SU-DHL-6 (cell line): ENCODE results near the gene NIPSNAP2.
"Not testable (repeated sequence)": the region's sequence is repeated elsewhere in the genome, so short reads cannot be mapped to it uniquely, and the experiment has no call there.

Experiments
- H2AFZ ChIP-seq: fragments of 200-600 bp; sonication (generic); 2 replicates; pipeline ENCODE4 v1.6.1; 2014; ENCODE audit warnings: low read depth, mild to moderate bottlenecking, moderate library complexity, mixed read lengths, antibody characterized with exemption, low read length; ENCODE audit not compliant: severe bottlenecking
- H3F3A ChIP-seq: fragments of 200-600 bp; shearing (Covaris generic); 2 replicates; pipeline ENCODE4 v1.6.0; 2016; ENCODE audit warnings: antibody characterized with exemption, mild to moderate bottlenecking; ENCODE audit not compliant: insufficient read depth
- H3K27ac ChIP-seq: fragments of 200-600 bp; sonication (generic); 2 replicates; pipeline ENCODE4 v1.5.1; 2016; ENCODE audit warnings: low read depth, mild to moderate bottlenecking, low read length, moderate library complexity, mixed read lengths
- H3K27me3 ChIP-seq: fragments of 200-600 bp; sonication (generic), shearing (Covaris generic); 2 replicates; pipeline ENCODE4 v1.6.0; 2014; ENCODE audit warnings: mild to moderate bottlenecking, low read length
- H3K36me3 ChIP-seq: fragments of 200-600 bp; sonication (generic); 2 replicates; pipeline ENCODE4 v1.6.1; 2014; ENCODE audit warnings: mild to moderate bottlenecking, low read length, mixed read lengths
- H3K4me2 ChIP-seq: fragments of 300-600, 200-600 bp; shearing (Covaris generic), sonication (generic); 2 replicates; pipeline ENCODE4 v1.6.0; 2014; ENCODE audit warnings: low read length, low read depth, mild to moderate bottlenecking; ENCODE audit not compliant: poor library complexity, severe bottlenecking
- H3K4me3 ChIP-seq: fragments of 200-600 bp; sonication (generic); 2 replicates; pipeline ENCODE4 v1.5.1; 2014; ENCODE audit warnings: antibody characterized with exemption, low read length, mild to moderate bottlenecking, mixed read lengths; ENCODE audit not compliant: insufficient read depth, poor library complexity, severe bottlenecking
- H3K79me2 ChIP-seq: fragments of 200-600 bp; sonication (generic); 2 replicates; pipeline ENCODE4 v1.6.1; 2014; ENCODE audit warnings: mild to moderate bottlenecking, low read length, moderate library complexity; ENCODE audit not compliant: insufficient read depth
- H3K9ac ChIP-seq: fragments of 200-600 bp; sonication (generic); 2 replicates; pipeline ENCODE4 v1.7.0; 2014; ENCODE audit warnings: mild to moderate bottlenecking, low read length
- H3K9me2 ChIP-seq: fragments of 200-600 bp; sonication (generic); replicated peaks from 2 replicates; pipeline ENCODE4 v1.6.1; 2014; ENCODE audit warnings: low read length; ENCODE audit not compliant: insufficient read depth
- H3K9me3 ChIP-seq: fragments of 200-600 bp; sonication (generic); 2 replicates; pipeline ENCODE4 v1.6.1; 2014; ENCODE audit warnings: low read length, mixed read lengths; ENCODE audit not compliant: insufficient read depth
- H4K20me1 ChIP-seq: fragments of 200-600 bp; sonication (generic); 2 replicates; pipeline ENCODE4 v1.6.1; 2014; ENCODE audit warnings: low read depth, mild to moderate bottlenecking, antibody characterized with exemption, low read length, moderate library complexity, mixed read lengths
- CTCF ChIP-seq: fragments of 200-600 bp; sonication (generic); IDR thresholded peaks from one replicate; pipeline ENCODE4 v1.5.1; 2017; ENCODE audit warnings: antibody characterized with exemption, mild to moderate bottlenecking, low read length, moderate library complexity; ENCODE audit not compliant: insufficient read depth, poor library complexity, severe bottlenecking
- EZH2phosphoT487 ChIP-seq: fragments of 200-600 bp; sonication (generic), shearing (Covaris generic); conservative IDR thresholded peaks from 2 replicates; pipeline ENCODE4 v1.6.1; 2018; ENCODE audit warnings: mild to moderate bottlenecking, antibody characterized with exemption, low read length, moderate library complexity, mixed read lengths

The NIPSNAP2 gene

GRCh38 chr7:56033671-56034432 is 69.5 kb downstream of the NIPSNAP2 start:
- H3K27ac ChIP-seq, result peak overlapping the region; percentile 70
- H3K4me2 ChIP-seq, result peak overlapping the region; percentile 69
- peaks cover 15% of the 10 kb centered on the region; the same call in 1 of the 2 replicates for H3F3A ChIP-seq
- no peaks in the 10 kb centered on the region for H3K9me3 ChIP-seq
- H3K36me3 ChIP-seq, result no peaks in the 10 kb centered on the region
- H3K9ac ChIP-seq, result peak overlapping the region; percentile 62
- peak overlapping the region; percentile 99 for H2AFZ ChIP-seq
- H4K20me1 ChIP-seq, result no peaks in the 10 kb centered on the region
- no peaks in the 10 kb centered on the region for H3K27me3 ChIP-seq
- H3K9me2 ChIP-seq, result no peaks in the 10 kb centered on the region
- peak overlapping the region; percentile 75 for H3K4me3 ChIP-seq
- 0 out of 2 replicates have a peak, but pooled peaks cover 14% of the 10 kb centered on the region for H3K79me2 ChIP-seq
- no peak for TF ChIP-seq CTCF
- no peak for TF ChIP-seq EZH2phosphoT487

DNA sequence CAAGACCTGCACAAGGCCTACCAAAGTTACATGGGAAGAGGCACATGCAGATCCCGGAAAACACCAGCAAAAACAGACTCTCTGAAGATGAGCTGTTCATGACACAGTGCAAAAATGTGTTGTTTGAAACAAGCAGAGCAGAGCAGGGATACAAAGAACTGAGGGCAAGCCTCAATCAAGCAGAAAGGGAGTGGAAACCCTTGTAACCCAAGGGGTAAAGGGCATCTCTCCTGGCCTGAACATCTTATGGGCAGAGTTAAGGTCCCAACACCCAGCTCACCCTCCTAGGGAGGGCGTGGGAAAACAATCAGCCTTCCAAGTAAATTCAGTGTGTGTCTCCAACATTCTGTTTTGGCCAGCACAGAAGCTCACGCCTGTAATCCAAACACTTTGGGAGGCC is 76.3 kb downstream of the NIPSNAP2 start:
- peaks cover 15% of the 10 kb centered on the region; the same call in 1 of the 2 replicates for H3K79me2 ChIP-seq
- peaks cover 5% of the 10 kb centered on the region; the same call in 1 of the 2 replicates for H3F3A ChIP-seq
- TF ChIP-seq EZH2phosphoT487 (no peak), CTCF (no peak)
- H3K4me2 ChIP-seq, result no peak overlapping the region
- H3K36me3 ChIP-seq, result no peaks in the 10 kb centered on the region
- no peak overlapping the region for H3K27ac ChIP-seq
- no peaks in the 10 kb centered on the region for H3K9me2 ChIP-seq
- no peaks in the 10 kb centered on the region for H3K9me3 ChIP-seq
- no peaks in the 10 kb centered on the region for H3K27me3 ChIP-seq
- no peak overlapping the region for H2AFZ ChIP-seq
- no peak overlapping the region for H3K9ac ChIP-seq
- no peak overlapping the region for H3K4me3 ChIP-seq
- H4K20me1 ChIP-seq, result no peaks in the 10 kb centered on the region

DNA sequence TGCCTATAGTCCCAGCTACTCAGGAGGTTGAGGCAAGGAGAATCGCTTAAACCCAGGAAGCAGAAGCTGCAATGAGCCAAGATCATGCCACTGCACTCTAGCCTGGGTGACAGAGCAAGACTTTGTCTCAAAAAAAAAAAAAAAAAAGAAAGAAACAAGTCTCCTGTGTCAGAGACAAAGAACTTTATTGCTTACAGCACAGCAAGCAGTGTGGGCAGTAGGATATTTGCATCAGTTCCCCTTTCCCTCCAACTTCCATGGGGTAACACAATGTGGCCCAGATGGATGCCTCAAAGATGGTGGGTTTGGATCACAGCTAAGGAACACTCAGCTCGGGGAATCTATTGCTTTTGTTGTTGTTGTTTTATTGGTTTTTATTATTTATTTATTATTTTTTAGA is 81.4 kb downstream of the NIPSNAP2 start:
- H3K9ac ChIP-seq, H2AFZ ChIP-seq, H3K27me3 ChIP-seq, H3K9me2 ChIP-seq, H3K4me2 ChIP-seq, H3K27ac ChIP-seq, H3F3A ChIP-seq, H4K20me1 ChIP-seq, H3K4me3 ChIP-seq, H3K9me3 ChIP-seq, H3K36me3 ChIP-seq: not testable (repeated sequence)
- H3K79me2 ChIP-seq, result peaks cover 43% of the 10 kb centered on the region

DNA sequence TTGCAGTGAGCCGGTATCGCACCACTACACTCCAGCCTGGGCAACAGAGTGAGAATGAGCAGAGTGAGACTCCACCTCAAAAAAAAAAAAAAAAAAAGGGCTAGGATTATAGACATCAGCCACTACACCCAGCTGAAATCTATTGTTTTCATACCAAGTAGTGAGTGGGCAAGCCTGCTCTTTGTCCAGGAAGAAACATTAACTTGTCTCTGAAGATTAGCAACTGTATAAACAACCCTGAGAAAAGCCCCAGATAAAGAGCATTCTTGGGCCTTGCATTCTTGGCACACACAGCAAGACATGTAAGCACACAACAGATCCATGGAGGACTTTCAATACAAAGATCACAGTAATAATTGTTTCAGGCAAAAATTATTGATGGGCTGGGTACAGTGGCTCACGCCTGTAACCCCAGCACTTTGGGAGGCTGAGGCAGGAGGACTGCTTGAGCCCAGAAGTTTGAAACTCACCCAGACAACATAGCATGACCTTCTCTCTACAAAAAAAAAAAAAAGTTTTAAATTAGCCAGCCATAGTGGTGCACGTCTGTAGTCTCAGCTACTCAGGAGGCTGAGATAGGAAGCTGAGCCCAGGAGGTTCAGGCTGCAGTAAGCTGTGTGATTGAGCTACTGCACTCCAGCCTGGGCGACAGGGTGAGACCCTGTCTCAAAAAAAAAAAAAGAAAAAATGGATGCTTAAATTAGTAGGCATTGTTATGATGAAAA is 82.5 kb downstream of the NIPSNAP2 start:
- peaks cover 52% of the 10 kb centered on the region for H3K79me2 ChIP-seq
- peak overlapping the region; percentile 16; the same call in 1 of the 2 replicates for H3K27ac ChIP-seq
- no peaks in the 10 kb centered on the region for H3K9me3 ChIP-seq
- TF ChIP-seq CTCF (no peak), EZH2phosphoT487 (no peak)
- H4K20me1 ChIP-seq, result no peaks in the 10 kb centered on the region
- no peak overlapping the region for H3K4me3 ChIP-seq
- H3K4me2 ChIP-seq, result no peak overlapping the region
- no peaks in the 10 kb centered on the region for H3K36me3 ChIP-seq
- H3K9me2 ChIP-seq, result no peaks in the 10 kb centered on the region
- no peaks in the 10 kb centered on the region for H3K27me3 ChIP-seq
- H3K9ac ChIP-seq, result no peak overlapping the region
- no peak overlapping the region for H2AFZ ChIP-seq
- 0 out of 2 replicates have a peak, but pooled peaks cover 8% of the 10 kb centered on the region for H3F3A ChIP-seq

- not testable (repeated sequence) for H3K4me3 ChIP-seq, H2AFZ ChIP-seq, H3K27ac ChIP-seq, H3K9me2 ChIP-seq, H3K36me3 ChIP-seq, H3K9ac ChIP-seq, H3K27me3 ChIP-seq, H3K9me3 ChIP-seq, H3K4me2 ChIP-seq, H4K20me1 ChIP-seq, H3F3A ChIP-seq
- peaks cover 54% of the 10 kb centered on the region for H3K79me2 ChIP-seq
These were observed 83.2 kb downstream of the NIPSNAP2 start for GRCh38 chr7:56047446-56048116.
